HepG2 (cell line): ENCODE measurements around the gene MYO16. TPM values are rescaled to one million over a fixed set of nuclear protein-coding genes. Genes with fewer than 3 reads are reported as not detected.

Experiments
- ATAC-seq: fragments of 200-7000 bp; cut with Tn5 transposase; 3 replicates; pipeline ENCODE4 v1.9.1; 2020; ENCODE audit warnings: mild to moderate bottlenecking, moderate library complexity
- BruUV-seq: library from RNA; stranded (reverse); fragments of 400-500 nt; replicated peaks from 2 replicates; lab custom pipeline; 2021; lab: Mats Ljungman, UMichigan
- CTCF ChIA-PET: fragments of 300-600 bp; formaldehyde crosslinking; extraction: SDS; loops from one replicate; lab custom pipeline; 2021; ENCODE audit warnings: low total read pairs, inconsistent platforms, low intra/inter-chr PET ratio; lab: Yijun Ruan, JAX
- POLR2A ChIA-PET: fragments of 350-600 bp; sonication (Branson Sonifier 250); formaldehyde crosslinking; loops from one replicate; lab custom pipeline; 2020; ENCODE audit warnings: antibody characterized with exemption, inconsistent platforms; lab: Yijun Ruan, JAX
- DNase-seq: peaks from one replicate; pipeline ENCODE4 v3.0.0-alpha.2; 2015; ENCODE audit warnings: low spot score
- FAIRE-seq: peaks from 3 replicates; lab custom pipeline; 2011; peaks lifted over from hg19 to GRCh38; lab: Jason Lieb, UNC
- H2AFZ ChIP-seq: one replicate; pipeline ENCODE4 v1.6.1; 2011; ENCODE audit warnings: low read length, inconsistent platforms
- H3K27ac ChIP-seq: fragments of 300-600 bp; 3 replicates; pipeline ENCODE4 v1.8.0; 2011; ENCODE audit warnings: mixed run types, mild to moderate bottlenecking, mixed read lengths, low read length, inconsistent platforms; ENCODE audit not compliant: insufficient read depth; ENCODE audit errors: extremely low read length
- H3K27me3 ChIP-seq, 2 experiments: fragments of 200-600 bp in 1 of 2; 2 replicates in 1 of 2; 3 replicates in 1 of 2; pipeline versions ENCODE4 v1.6.0 to v1.8.0; 2011; ENCODE audit warnings: low read length in 2 of 2, mild to moderate bottlenecking in 2 of 2, moderate library complexity in 2 of 2, inconsistent platforms in 1 of 2; ENCODE audit not compliant: insufficient read depth in 2 of 2, control insufficient read depth in 1 of 2
- H3K36me3 ChIP-seq, 2 experiments: fragments of 200-600 bp in 1 of 2; replicated peaks in 1 of 2; 2 replicates in 1 of 2; 3 replicates in 1 of 2; pipeline versions ENCODE4 v1.5.1 to v1.8.0; 2011; ENCODE audit warnings: low read length in 2 of 2, inconsistent platforms in 1 of 2; ENCODE audit not compliant: insufficient read depth in 2 of 2, control insufficient read depth in 1 of 2
- H3K4me1 ChIP-seq: 2 replicates; pipeline ENCODE4 v1.5.1; 2012; ENCODE audit warnings: low read length, inconsistent platforms; ENCODE audit not compliant: insufficient read depth
- H3K4me2 ChIP-seq: 2 replicates; pipeline ENCODE4 v1.6.0; 2011; ENCODE audit warnings: low read depth, low read length, inconsistent platforms
- H3K4me3 ChIP-seq, 3 experiments: fragments of 200-600 bp in 1 of 3; sonication (generic), shearing (Covaris generic) in 1 of 3; replicated peaks in 1 of 3; 2 replicates each; pipeline ENCODE4 v1.5.1; 2011 to 2016; ENCODE audit warnings: low read length in 3 of 3, inconsistent platforms in 2 of 3, low read depth in 2 of 3, mild to moderate bottlenecking in 2 of 3, control low read depth in 1 of 3, mixed read lengths in 1 of 3; ENCODE audit not compliant: insufficient read depth in 1 of 3
- H3K79me2 ChIP-seq: one replicate; pipeline ENCODE4 v1.6.1; 2011; ENCODE audit warnings: low read length, inconsistent platforms; ENCODE audit not compliant: insufficient read depth
- H3K9ac ChIP-seq: 2 replicates; pipeline ENCODE4 v1.6.0; 2011; ENCODE audit warnings: mild to moderate bottlenecking, low read depth, low read length, inconsistent platforms; ENCODE audit not compliant: insufficient read depth
- H3K9me3 ChIP-seq: 2 replicates; pipeline ENCODE4 v1.5.1; 2012; ENCODE audit warnings: mild to moderate bottlenecking, low read length
- H4K20me1 ChIP-seq: 2 replicates; pipeline ENCODE4 v1.6.0; 2011; ENCODE audit warnings: inconsistent platforms, mild to moderate bottlenecking, low read length, moderate library complexity; ENCODE audit not compliant: insufficient read depth
- AGO2 ChIP-seq: fragments of 200-400 bp; formaldehyde crosslinking; optimal IDR thresholded peaks from 2 replicates; pipeline ENCODE3; 2017; ENCODE audit warnings: mild to moderate bottlenecking, low read depth, low read length, moderate library complexity
- ELK4 ChIP-seq: sonication (generic); formaldehyde crosslinking; IDR thresholded peaks from 2 replicates; pipeline ENCODE4 v1.9.0; 2021; ENCODE audit warnings: missing genetic modification reagents, borderline replicate concordance
- MAFF ChIP-seq: IDR thresholded peaks from 2 replicates; pipeline ENCODE4 v1.6.1; 2011; ENCODE audit warnings: low read depth, low read length, improper control_type of control experiment
- NFAT5 ChIP-seq: sonication (generic); formaldehyde crosslinking; IDR thresholded peaks from 2 replicates; pipeline ENCODE4 v1.4.0; 2020; ENCODE audit warnings: missing genetic modification reagents
- NFIB ChIP-seq: sonication (generic); formaldehyde crosslinking; IDR thresholded peaks from 2 replicates; pipeline ENCODE4 v1.9.0; 2021; ENCODE audit warnings: missing genetic modification reagents, mild to moderate bottlenecking, borderline replicate concordance
- NFIC ChIP-seq: IDR thresholded peaks from 2 replicates; pipeline ENCODE4 v1.6.1; 2012; ENCODE audit warnings: mild to moderate bottlenecking, low read length, inconsistent platforms
- POGK ChIP-seq: sonication (generic); formaldehyde crosslinking; conservative IDR thresholded peaks from 2 replicates; pipeline ENCODE4 v1.8.0; 2022; ENCODE audit warnings: mild to moderate bottlenecking, moderate library complexity, missing genetic modification reagents
- SCMH1 ChIP-seq: sonication (generic); formaldehyde crosslinking; IDR thresholded peaks from 2 replicates; pipeline ENCODE4 v1.9.0; 2021; ENCODE audit warnings: missing genetic modification reagents, mild to moderate bottlenecking, borderline replicate concordance
- XBP1 ChIP-seq: sonication (generic); formaldehyde crosslinking; IDR thresholded peaks from 2 replicates; pipeline ENCODE4 v1.5.0; 2020; ENCODE audit warnings: missing genetic modification reagents
- ZIK1 ChIP-seq: sonication (generic); formaldehyde crosslinking; IDR thresholded peaks from 2 replicates; pipeline ENCODE4 v1.5.0; 2020; ENCODE audit warnings: mild to moderate bottlenecking, low read depth, missing genetic modification reagents, borderline replicate concordance
- ZNF3 ChIP-seq: IDR thresholded peaks from 2 replicates; pipeline ENCODE4 v1.7.0; 2017; ENCODE audit warnings: inconsistent platforms
- ZNF530 ChIP-seq: sonication (generic); formaldehyde crosslinking; IDR thresholded peaks from 2 replicates; pipeline ENCODE4 v1.5.0; 2020; ENCODE audit warnings: low read depth, mild to moderate bottlenecking, missing genetic modification reagents
- ZNF557 ChIP-seq: sonication (generic); formaldehyde crosslinking; IDR thresholded peaks from 2 replicates; pipeline ENCODE4 v1.4.0; 2020; ENCODE audit warnings: missing genetic modification reagents
- ZNF773 ChIP-seq: sonication (generic); formaldehyde crosslinking; IDR thresholded peaks from 2 replicates; pipeline ENCODE4 v1.4.0; 2020; ENCODE audit warnings: missing genetic modification reagents, borderline replicate concordance
- ZNF784 ChIP-seq: sonication (generic); formaldehyde crosslinking; IDR thresholded peaks from 2 replicates; pipeline ENCODE4 v1.5.1; 2020; ENCODE audit warnings: missing genetic modification reagents, mild to moderate bottlenecking, borderline replicate concordance
- WGBS: methylation state at CpG from one replicate; pipeline ENCODE4 v1.1.6; 2017; ENCODE audit warnings: low lambda C conversion rate; 5-methylcytosine and 5-hydroxymethylcytosine counted together
- in situ Hi-C: cut with HindIII; loops from 2 replicates; pipeline ENCODE4 v1.10.0; 2017; ENCODE audit warnings: low pct_unique_long_range_greater_than_20kb; ENCODE audit not compliant: extremely low pct_ligation_motif_present
- intact Hi-C: fragments of 100-400 bp; cut with micrococcal nuclease; formaldehyde crosslinking; loops from one replicate; pipeline ENCODE4 v1.10.0; 2022; ENCODE audit not compliant: unreplicated experiment
- polyA plus RNA-seq, 8 experiments: library from polyadenylated mRNA; depleted of rRNA in 3 of 8; stranded (reverse) in 7 of 8; unstranded in 1 of 8; fragments of >200 nt; fragmentation: Illumina TruSeq in 4 of 8; extraction: Trizol in 4 of 8; gene quantifications; 2 replicates each; pipeline versions ENCODE4 v1.2.1 to v1.2.3, GENCODE V29; 2011 to 2016; ENCODE audit warnings: low read depth in 4 of 8, missing spikeins in 1 of 8, mixed read lengths in 1 of 8; ENCODE audit not compliant: insufficient read depth in 1 of 8
- total RNA-seq, 5 experiments: library from RNA; depleted of rRNA; stranded (reverse); fragments of >200 nt; fragmentation: Illumina TruSeq; extraction: Trizol; gene quantifications; 2 replicates each; pipeline ENCODE4 v1.2.3, GENCODE V29; 2016; ENCODE audit warnings: low read depth in 1 of 5
- TF ChIP-seq, protein P1 (sequence below): sonication (generic); formaldehyde crosslinking; IDR thresholded peaks from 2 replicates; pipeline ENCODE4 v1.5.0; 2020; ENCODE audit warnings: missing genetic modification reagents, mild to moderate bottlenecking, borderline replicate concordance

Gene MYO16
- total and polyA plus RNA-seq, 2 of the 13 experiments (the other 11 are each of a cell fraction or from before 2014, with no cell fraction given) = not detected

GRCh38 chr13:108680011-108680410, 50.6 kb downstream of the MYO16 start:
- Histone ChIP-seq H3K4me3 (no peak overlapping the region), H3K27me3 (no peaks in the 10 kb centered on the region), H4K20me1 (no peaks in the 10 kb centered on the region), H3K9ac (no peak overlapping the region), H3K79me2 (no peaks in the 10 kb centered on the region), H3K4me1 (no peaks in the 10 kb centered on the region), H2AFZ (no peak overlapping the region), H3K4me2 (no peak overlapping the region), H3K36me3 (no peaks in the 10 kb centered on the region), H3K9me3 (peaks cover 29% of the 10 kb centered on the region), H3K27ac (no peak overlapping the region)
- CTCF ChIA-PET = no interaction called here
- FAIRE-seq (no peak), DNase-seq (no peak), ATAC-seq (no peak)
- POLR2A ChIA-PET = no interaction called here
- no TSS peak for BruUV-seq
- WGBS = 8% methylated on average over 1 of the region's 1 CpG
- in situ Hi-C loops = no loop called here
- intact Hi-C loops = no loop called here
- TF ChIP-seq ELK4 (no peak), MAFF (no peak), ZNF530 (CRISPR knock-in tag) (no peak), ZIK1 (CRISPR knock-in tag) (no peak), NFAT5 (no peak), ZNF557 (CRISPR knock-in tag) (no peak), NFIB (CRISPR knock-in tag) (no peak), ZNF784 (CRISPR knock-in tag) (no peak), POGK (CRISPR knock-in tag) (no peak), ZNF3 (CRISPR knock-in tag) (no peak), NFIC (no peak), AGO2 (no peak), XBP1 (no peak), SCMH1 (CRISPR knock-in tag) (no peak), ZNF773 (no peak)
- TF ChIP-seq, protein P1, sequence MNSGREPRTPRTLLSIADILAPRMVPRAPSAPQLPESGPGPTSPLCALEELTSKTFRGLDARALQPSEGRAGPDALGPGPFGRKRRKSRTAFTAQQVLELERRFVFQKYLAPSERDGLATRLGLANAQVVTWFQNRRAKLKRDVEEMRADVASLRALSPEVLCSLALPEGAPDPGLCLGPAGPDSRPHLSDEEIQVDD (CRISPR knock-in tag) = no peak
